CD14-positive monocyte (primary cell): ENCODE results near the gene TBCC. TPM values are rescaled to one million over a fixed set of nuclear protein-coding genes. Genes with fewer than 3 reads are reported as not detected.

Experiments
- DNase-seq, 3 donors: peaks; one replicate each; pipeline ENCODE4 v3.0.0-alpha.2; 2011 to 2022
- H2AFZ ChIP-seq: 2 replicates; pipeline ENCODE4 v1.6.0; 2012; ENCODE audit warnings: mild to moderate bottlenecking, low read depth, low read length, inconsistent platforms; ENCODE audit not compliant: insufficient read depth, poor library complexity, severe bottlenecking
- H3K27ac ChIP-seq, 2 donors: 1 replicate in 1 of 2; 2 replicates in 1 of 2; pipeline ENCODE4 v1.5.1; 2012 to 2013; ENCODE audit warnings: low read length in 2 of 2, control low read depth in 1 of 2, inconsistent platforms in 1 of 2, low read depth in 1 of 2, mild to moderate bottlenecking in 1 of 2
- H3K27me3 ChIP-seq, 2 donors: one replicate each; pipeline versions ENCODE4 v1.6.0 to v1.6.1; 2011 to 2013; ENCODE audit warnings: low read length in 2 of 2; ENCODE audit not compliant: control insufficient read depth in 2 of 2, insufficient read depth in 2 of 2
- H3K36me3 ChIP-seq, 2 donors: replicated peaks in 1 of 2; 1 replicate in 1 of 2; 2 replicates in 1 of 2; pipeline versions ENCODE4 v1.5.1 to v1.6.1; 2012 to 2013; ENCODE audit warnings: low read length in 2 of 2, control low read depth in 1 of 2, inconsistent platforms in 1 of 2, mild to moderate bottlenecking in 1 of 2; ENCODE audit not compliant: insufficient read depth in 2 of 2, control insufficient read depth in 1 of 2
- H3K4me1 ChIP-seq, 2 donors: 1 replicate in 1 of 2; 2 replicates in 1 of 2; pipeline versions ENCODE4 v1.5.1 to v1.6.1; 2012 to 2013; ENCODE audit warnings: low read length in 2 of 2, control low read depth in 1 of 2, inconsistent platforms in 1 of 2, mild to moderate bottlenecking in 1 of 2, moderate library complexity in 1 of 2; ENCODE audit not compliant: insufficient read depth in 2 of 2, control insufficient read depth in 1 of 2
- H3K4me2 ChIP-seq: replicated peaks from 2 replicates; pipeline ENCODE3; 2012; ENCODE audit warnings: low read length, moderate library complexity, mild to moderate bottlenecking; ENCODE audit not compliant: poor library complexity, severe bottlenecking; ENCODE audit errors: extremely low read depth
- H3K4me3 ChIP-seq, 3 experiments: fragments of 200-600 bp in 1 of 3; sonication (generic) in 1 of 3; replicated peaks in 1 of 3; 1 replicate in 2 of 3; 2 replicates in 1 of 3; pipeline ENCODE4 v1.5.1; 2011 to 2013; ENCODE audit warnings: low read length in 3 of 3, mild to moderate bottlenecking in 3 of 3, control low read depth in 2 of 3, low read depth in 2 of 3, inconsistent platforms in 1 of 3, moderate library complexity in 1 of 3
- H3K79me2 ChIP-seq: 2 replicates; pipeline ENCODE4 v1.6.0; 2012; ENCODE audit warnings: mild to moderate bottlenecking, control low read depth, inconsistent platforms, low read length, moderate library complexity; ENCODE audit not compliant: insufficient read depth
- H3K9ac ChIP-seq: 2 replicates; pipeline ENCODE4 v1.6.0; 2017; ENCODE audit warnings: low read length, mild to moderate bottlenecking; ENCODE audit not compliant: insufficient read depth, poor library complexity, severe bottlenecking
- H3K9me3 ChIP-seq, 2 donors: replicated peaks in 1 of 2; 1 replicate in 1 of 2; 2 replicates in 1 of 2; pipeline versions ENCODE4 v1.5.1 to v1.6.1; 2012 to 2013; ENCODE audit warnings: low read length in 2 of 2, control low read depth in 1 of 2; ENCODE audit not compliant: control insufficient read depth in 1 of 2, insufficient read depth in 1 of 2
- H4K20me1 ChIP-seq: 2 replicates; pipeline ENCODE4 v1.6.0; 2012; ENCODE audit warnings: mild to moderate bottlenecking, low read length, control low read depth, moderate library complexity; ENCODE audit not compliant: insufficient read depth
- H3K27ac Mint-ChIP-seq, 7 donors: one replicate each; pipeline ENCODE4 v1.8.0; 2020; ENCODE audit warnings: mild to moderate bottlenecking in 7 of 7, mixed read lengths in 7 of 7, moderate library complexity in 6 of 7, inconsistent platforms in 2 of 7
- H3K27me3 Mint-ChIP-seq, 3 donors: one replicate each; pipeline ENCODE4 v1.8.0; 2021 to 2022; ENCODE audit warnings: low read depth in 3 of 3, mild to moderate bottlenecking in 3 of 3, mixed read lengths in 3 of 3, moderate library complexity in 3 of 3, inconsistent platforms in 1 of 3
- H3K36me3 Mint-ChIP-seq, 2 donors: one replicate each; pipeline ENCODE4 v1.8.0; 2020; ENCODE audit warnings: mixed read lengths in 2 of 2, inconsistent platforms in 1 of 2, mild to moderate bottlenecking in 1 of 2
- H3K4me1 Mint-ChIP-seq: one replicate; pipeline ENCODE4 v1.8.0; 2020; ENCODE audit warnings: mild to moderate bottlenecking, mixed read lengths
- H3K4me3 Mint-ChIP-seq, 2 donors: one replicate each; pipeline ENCODE4 v1.8.0; 2020; ENCODE audit warnings: mild to moderate bottlenecking in 2 of 2, mixed read lengths in 2 of 2, moderate library complexity in 1 of 2
- H3K9me3 Mint-ChIP-seq, 7 donors: one replicate each; pipeline ENCODE4 v1.8.0; 2020 to 2022; ENCODE audit warnings: mixed read lengths in 7 of 7, mild to moderate bottlenecking in 6 of 7, moderate library complexity in 6 of 7, inconsistent platforms in 2 of 7
- WGBS: methylation state at CpG from one replicate; pipeline ENCODE4 v1.1.5; 2013; ENCODE audit warnings: missing lambda C conversion rate; ENCODE audit not compliant: insufficient coverage; 5-methylcytosine and 5-hydroxymethylcytosine counted together
- intact Hi-C, 2 donors: fragments of 100-400 bp; cut with micrococcal nuclease; formaldehyde crosslinking; loops; one replicate each; pipeline versions ENCODE4 v1.15.0 to v1.15.1; 2023
- polyA plus RNA-seq, 3 donors: library from polyadenylated mRNA; depleted of rRNA in 1 of 3; unstranded in 2 of 3; stranded (reverse) in 1 of 3; fragments of 300-500 nt in 2 of 3; fragments of >200 nt in 1 of 3; fragmentation: Illumina TruSeq in 2 of 3; gene quantifications; 1 replicate in 2 of 3; 2 replicates in 1 of 3; pipeline ENCODE4 v1.2.3, GENCODE V29; 2012 to 2021
- TF ChIP-seq, protein P1 (sequence below): fragments of 200-600 bp; IDR thresholded peaks from one replicate; pipeline ENCODE4 v1.8.0; 2022; ENCODE audit warnings: antibody characterized with exemption, mild to moderate bottlenecking

Gene TBCC
- polyA plus RNA-seq, 3 donors = 19.3 to 31.3 (median 30.7) TPM

DNA sequence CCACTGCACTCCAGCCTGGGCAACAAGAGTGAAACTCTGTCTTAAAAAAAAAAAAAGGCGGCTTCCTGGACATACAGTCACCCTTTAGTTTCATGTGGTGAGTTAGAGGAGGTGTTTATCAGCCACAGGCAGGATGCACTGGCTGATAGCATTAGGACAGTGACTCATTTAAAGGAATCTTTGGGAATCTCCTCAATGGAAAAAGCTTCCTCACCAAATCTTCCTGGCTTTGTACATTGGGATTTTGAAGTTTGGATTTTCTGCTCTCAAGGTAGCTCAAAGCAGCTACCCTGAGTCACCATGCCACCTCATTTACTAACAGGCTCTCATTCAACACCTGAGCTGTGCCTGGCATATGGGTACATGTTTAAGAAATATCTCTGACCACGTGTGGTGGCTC, 43.7 kb downstream of the TBCC start:
- intact Hi-C loops = no loop called here
- H2AFZ ChIP-seq = no peak overlapping the region
- H3K4me1 Mint-ChIP-seq = peaks cover 2% of the 10 kb centered on the region
- H3K4me2 ChIP-seq = no peak overlapping the region
- no CpG with 5 or more reads among the region's 2 CpGs for WGBS
- TF ChIP-seq, protein P1, sequence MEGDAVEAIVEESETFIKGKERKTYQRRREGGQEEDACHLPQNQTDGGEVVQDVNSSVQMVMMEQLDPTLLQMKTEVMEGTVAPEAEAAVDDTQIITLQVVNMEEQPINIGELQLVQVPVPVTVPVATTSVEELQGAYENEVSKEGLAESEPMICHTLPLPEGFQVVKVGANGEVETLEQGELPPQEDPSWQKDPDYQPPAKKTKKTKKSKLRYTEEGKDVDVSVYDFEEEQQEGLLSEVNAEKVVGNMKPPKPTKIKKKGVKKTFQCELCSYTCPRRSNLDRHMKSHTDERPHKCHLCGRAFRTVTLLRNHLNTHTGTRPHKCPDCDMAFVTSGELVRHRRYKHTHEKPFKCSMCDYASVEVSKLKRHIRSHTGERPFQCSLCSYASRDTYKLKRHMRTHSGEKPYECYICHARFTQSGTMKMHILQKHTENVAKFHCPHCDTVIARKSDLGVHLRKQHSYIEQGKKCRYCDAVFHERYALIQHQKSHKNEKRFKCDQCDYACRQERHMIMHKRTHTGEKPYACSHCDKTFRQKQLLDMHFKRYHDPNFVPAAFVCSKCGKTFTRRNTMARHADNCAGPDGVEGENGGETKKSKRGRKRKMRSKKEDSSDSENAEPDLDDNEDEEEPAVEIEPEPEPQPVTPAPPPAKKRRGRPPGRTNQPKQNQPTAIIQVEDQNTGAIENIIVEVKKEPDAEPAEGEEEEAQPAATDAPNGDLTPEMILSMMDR = no peak
- no peaks in the 10 kb centered on the region for H4K20me1 ChIP-seq
- H3K27ac Mint-ChIP-seq = no peak overlapping the region
- H3K79me2 ChIP-seq = no peaks in the 10 kb centered on the region
- H3K4me1 ChIP-seq = no peaks in the 10 kb centered on the region
- H3K4me3 ChIP-seq = no peak overlapping the region
- H3K36me3 Mint-ChIP-seq = no peaks in the 10 kb centered on the region
- H3K27me3 ChIP-seq = no peaks in the 10 kb centered on the region
- H3K27me3 Mint-ChIP-seq = peaks cover 1 to 10% (median 6%) of the 10 kb centered on the region in 3 donors
- no peak overlapping the region for H3K4me3 Mint-ChIP-seq
- no peak overlapping the region for H3K9ac ChIP-seq
- H3K9me3 ChIP-seq = no peaks in the 10 kb centered on the region
- H3K9me3 Mint-ChIP-seq = no peaks in the 10 kb centered on the region
- no peak for DNase-seq
- no peak overlapping the region for H3K27ac ChIP-seq
- H3K36me3 ChIP-seq = no peaks in the 10 kb centered on the region

DNA sequence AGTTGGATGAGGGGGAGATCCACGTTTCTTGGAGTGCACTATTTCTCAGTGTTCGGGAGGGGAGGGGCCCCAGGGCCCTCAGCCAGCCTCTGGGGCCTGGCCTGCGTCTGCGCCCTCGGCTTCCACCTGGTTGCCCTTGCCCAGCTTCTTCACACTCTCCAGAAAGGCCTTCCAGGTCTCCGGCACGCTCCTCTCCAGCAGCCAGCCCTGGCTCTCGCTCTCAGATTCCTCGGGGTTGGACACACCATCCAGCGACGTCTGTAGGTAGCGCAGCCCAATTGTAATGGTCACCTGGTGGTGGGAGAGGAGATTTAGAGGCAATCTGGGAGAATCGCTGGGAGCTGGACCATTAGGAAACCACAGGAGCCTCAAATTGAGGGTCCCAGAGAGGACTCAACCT, 47.7 kb downstream of the TBCC start:
- no peak for DNase-seq
- no peaks in the 10 kb centered on the region for H3K9me3 Mint-ChIP-seq
- no peak overlapping the region for H3K4me3 ChIP-seq
- H3K36me3 Mint-ChIP-seq = peaks cover 17 to 19% of the 10 kb centered on the region in 2 donors
- H3K4me2 ChIP-seq = no peak overlapping the region
- 89% methylated on average over 8 of the region's 13 CpGs for WGBS
- H3K27me3 ChIP-seq = no peaks in the 10 kb centered on the region
- H3K27ac ChIP-seq = no peak overlapping the region
- intact Hi-C loops = no loop called here
- H3K79me2 ChIP-seq = no peaks in the 10 kb centered on the region
- H3K4me3 Mint-ChIP-seq = no peak overlapping the region
- H4K20me1 ChIP-seq = no peaks in the 10 kb centered on the region
- TF ChIP-seq, protein P1 = no peak
- H3K9me3 ChIP-seq = no peaks in the 10 kb centered on the region
- H3K36me3 ChIP-seq = peaks cover 13 to 21% of the 10 kb centered on the region in 2 donors
- peak overlapping the region in 2 of 7 donors; percentile 30 to 43 for H3K27ac Mint-ChIP-seq
- no peak overlapping the region for H2AFZ ChIP-seq
- H3K27me3 Mint-ChIP-seq = peaks cover 0 to 4% (median 2%) of the 10 kb centered on the region in 3 donors
- H3K9ac ChIP-seq = no peak overlapping the region
- no peaks in the 10 kb centered on the region for H3K4me1 Mint-ChIP-seq
- no peaks in the 10 kb centered on the region for H3K4me1 ChIP-seq
